GM23338 (cell line): Measurements from ENCODE around the gene ZYG11B. TPM values are rescaled to one million over a fixed set of nuclear protein-coding genes. Genes with fewer than 3 reads are reported as not detected.

Experiments used
- ATAC-seq: fragments of 200-7000 bp; cut with Tn5 transposase; 3 replicates; pipeline ENCODE4 v1.9.1; 2020
- DNase-seq: peaks from one replicate; pipeline ENCODE4 v3.0.0-alpha.2; 2015; ENCODE audit warnings: low spot score
- H2AFZ ChIP-seq: fragments of 200-600 bp; sonication (generic); 2 replicates; pipeline ENCODE4 v1.8.0; 2016; ENCODE audit warnings: antibody characterized with exemption, mild to moderate bottlenecking, moderate library complexity
- H3F3A ChIP-seq: fragments of 200-600 bp; sonication (generic); replicated peaks from 2 replicates; pipeline ENCODE4 v1.8.0; 2017; ENCODE audit warnings: antibody characterized with exemption, mixed run types, low read depth
- H3K27ac ChIP-seq: fragments of 200-600 bp; sonication (generic); 2 replicates; pipeline ENCODE4 v1.6.1; 2016; ENCODE audit warnings: low read depth
- H3K27me3 ChIP-seq: fragments of 200-600 bp; sonication (generic); 2 replicates; pipeline ENCODE4 v1.8.0; 2016; ENCODE audit warnings: mild to moderate bottlenecking, mixed run types, moderate library complexity; ENCODE audit not compliant: insufficient read depth
- H3K36me3 ChIP-seq: fragments of 200-600 bp; sonication (generic); 2 replicates; pipeline ENCODE4 v1.8.0; 2016; ENCODE audit warnings: mild to moderate bottlenecking; ENCODE audit not compliant: insufficient read depth
- H3K4me1 ChIP-seq: fragments of 200-600 bp; sonication (generic); 2 replicates; pipeline ENCODE4 v1.8.0; 2016; ENCODE audit warnings: mild to moderate bottlenecking, moderate library complexity; ENCODE audit not compliant: insufficient read depth
- H3K4me2 ChIP-seq: fragments of 200-600 bp; sonication (generic); 2 replicates; pipeline ENCODE4 v1.7.1; 2017; ENCODE audit warnings: mixed run types
- H3K4me3 ChIP-seq: fragments of 200-600 bp; sonication (generic); 2 replicates; pipeline ENCODE4 v1.6.1; 2016; ENCODE audit warnings: mixed run types
- H3K79me2 ChIP-seq: fragments of 200-600 bp; sonication (generic); replicated peaks from 2 replicates; pipeline ENCODE4 v1.8.0; 2017; ENCODE audit warnings: mild to moderate bottlenecking; ENCODE audit not compliant: insufficient read depth
- H3K9me2 ChIP-seq: fragments of 200-600 bp; sonication (generic); 2 replicates; pipeline ENCODE4 v1.8.0; 2017; ENCODE audit not compliant: insufficient read depth
- H4K20me1 ChIP-seq: fragments of 200-600 bp; sonication (generic); replicated peaks from 2 replicates; pipeline ENCODE4 v1.8.0; 2017; ENCODE audit warnings: mild to moderate bottlenecking; ENCODE audit not compliant: insufficient read depth
- H3K27ac Mint-ChIP-seq: 2 replicates; pipeline ENCODE4 v1.8.0; 2020; ENCODE audit warnings: inconsistent platforms, mild to moderate bottlenecking, moderate library complexity, mixed read lengths
- H3K27me3 Mint-ChIP-seq: 3 replicates; pipeline ENCODE4 v1.8.0; 2022; ENCODE audit warnings: low read depth, mild to moderate bottlenecking, moderate library complexity, mixed read lengths, inconsistent platforms; ENCODE audit not compliant: insufficient read depth, poor library complexity
- H3K36me3 Mint-ChIP-seq: 3 replicates; pipeline ENCODE4 v1.8.0; 2021; ENCODE audit warnings: low read depth, mild to moderate bottlenecking, inconsistent platforms, moderate library complexity, mixed read lengths
- H3K4me1 Mint-ChIP-seq: 3 replicates; pipeline ENCODE4 v1.8.0; 2020; ENCODE audit warnings: mild to moderate bottlenecking, inconsistent platforms, mixed read lengths
- H3K4me3 Mint-ChIP-seq: 3 replicates; pipeline ENCODE4 v1.8.0; 2021; ENCODE audit warnings: moderate library complexity, mild to moderate bottlenecking, inconsistent platforms, mixed read lengths
- H3K9me3 Mint-ChIP-seq: 3 replicates; pipeline ENCODE4 v1.8.0; 2020; ENCODE audit warnings: moderate library complexity, mild to moderate bottlenecking, inconsistent platforms, mixed read lengths
- EZH2phosphoT487 ChIP-seq: fragments of 200-600 bp; sonication (generic); IDR thresholded peaks from one replicate; pipeline ENCODE4 v1.8.1; 2018; ENCODE audit warnings: antibody characterized with exemption; ENCODE audit not compliant: unreplicated experiment
- JUNB ChIP-seq: IDR thresholded peaks from one replicate; pipeline ENCODE4 v1.6.1; 2016; ENCODE audit warnings: antibody characterized with exemption; ENCODE audit not compliant: unreplicated experiment
- NANOG ChIP-seq: IDR thresholded peaks from 2 replicates; pipeline ENCODE4 v1.6.1; 2016; ENCODE audit warnings: antibody characterized with exemption, borderline replicate concordance
- POLR2AphosphoS5 ChIP-seq: IDR thresholded peaks from 2 replicates; pipeline ENCODE4 v1.6.1; 2016; ENCODE audit warnings: antibody characterized with exemption, low read depth
- REST ChIP-seq: IDR thresholded peaks from one replicate; pipeline ENCODE4 v1.6.1; 2018; ENCODE audit warnings: antibody characterized with exemption; ENCODE audit not compliant: unreplicated experiment
- STAT1 ChIP-seq: IDR thresholded peaks from one replicate; pipeline ENCODE4 v1.6.1; 2016; ENCODE audit warnings: antibody characterized with exemption; ENCODE audit not compliant: unreplicated experiment
- ZNF114 ChIP-seq: fragments of 250-450 bp; sonication (Bioruptor Pico); IDR thresholded peaks from 2 replicates; pipeline ENCODE4 v1.5.0; 2020; ENCODE audit warnings: mild to moderate bottlenecking, moderate library complexity
- ZNF331 ChIP-seq: fragments of 250-450 bp; sonication (Bioruptor Pico); IDR thresholded peaks from 2 replicates; pipeline ENCODE4 v1.5.0; 2020; ENCODE audit warnings: low read depth, mild to moderate bottlenecking, moderate library complexity
- polyA plus RNA-seq: library from polyadenylated mRNA; unstranded; fragments of >200 nt; fragmentation: Nextera tagmentation; extraction: Ambion mirVana; gene quantifications from 2 replicates; pipeline ENCODE4 v1.2.1, GENCODE V29; 2016
- total RNA-seq: library from RNA; depleted of rRNA; stranded (reverse); fragments of >200 nt; shearing (Covaris generic); gene quantifications from 2 replicates; pipeline ENCODE4 v1.2.3, GENCODE V29; 2014

ZYG11B gene
- total and polyA plus RNA-seq, 2 experiments from 2014 or later, result 7.8 to 42.3 TPM

GRCh38 chr1:52679498-52679897 lies 46.8 kb upstream of the ZYG11B start:
- TF ChIP-seq STAT1, result no peak
- no peak for TF ChIP-seq ZNF114 (CRISPR knock-in tag)

GRCh38 chr1:52680353-52680752 lies 45.9 kb upstream of the ZYG11B start:
- H3K27ac ChIP-seq, result no peak overlapping the region
- no peak overlapping the region for H2AFZ ChIP-seq
- no peak for DNase-seq
- TF ChIP-seq ZNF331 (CRISPR knock-in tag) (no peak), REST (no peak), JUNB (no peak), EZH2phosphoT487 (no peak), NANOG (no peak), POLR2AphosphoS5 (no peak)
- H3F3A ChIP-seq, result no peaks in the 10 kb centered on the region
- H4K20me1 ChIP-seq, result no peaks in the 10 kb centered on the region; the same call in none of the 2 replicates
- H3K9me2 ChIP-seq, result no peaks in the 10 kb centered on the region
- H3K36me3 Mint-ChIP-seq, result peaks cover 10% of the 10 kb centered on the region; the same call in 2 of the 3 replicates
- H3K79me2 ChIP-seq, result 0 out of 2 replicates have a peak, but pooled peaks cover under 1% of the 10 kb centered on the region
- peaks cover 19% of the 10 kb centered on the region for H3K4me1 Mint-ChIP-seq
- H3K4me1 ChIP-seq, result no peaks in the 10 kb centered on the region; the same call in 1 of the 2 replicates
- H3K4me2 ChIP-seq, result no peak overlapping the region
- no peak for ATAC-seq
- peaks cover 8% of the 10 kb centered on the region for H3K27me3 Mint-ChIP-seq
- no peaks in the 10 kb centered on the region for H3K36me3 ChIP-seq
- no peaks in the 10 kb centered on the region for H3K27me3 ChIP-seq
- H3K27ac Mint-ChIP-seq, result no peak overlapping the region; the same call in 1 of the 2 replicates
- H3K4me3 ChIP-seq, result no peak overlapping the region
- no peak overlapping the region for H3K4me3 Mint-ChIP-seq
- H3K9me3 Mint-ChIP-seq, result no peaks in the 10 kb centered on the region; the same call in 2 of the 3 replicates

More at GRCh38 chr1:52679498-52679897, 46.8 kb upstream of the ZYG11B start:
- no peaks in the 10 kb centered on the region for H3K36me3 ChIP-seq
- Mint-ChIP-seq H3K4me1 (peaks cover 24% of the 10 kb centered on the region), H3K4me3 (no peak overlapping the region), H3K27me3 (peaks cover 8% of the 10 kb centered on the region), H3K36me3 (peaks cover 4% of the 10 kb centered on the region; the same call in 2 of the 3 replicates), H3K9me3 (no peaks in the 10 kb centered on the region), H3K27ac (0 out of 2 replicates have a peak overlapping the region, but pooled peaks have one; percentile 54)
- no peaks in the 10 kb centered on the region for H3K27me3 ChIP-seq
- 0 out of 2 replicates have a peak overlapping the region, but pooled peaks have one; percentile 39 for H3K27ac ChIP-seq
- no peak overlapping the region for H2AFZ ChIP-seq
- DNase-seq (no peak), ATAC-seq (no peak)
- no peaks in the 10 kb centered on the region; the same call in 1 of the 2 replicates for H3K4me1 ChIP-seq
- no peaks in the 10 kb centered on the region for H3K9me2 ChIP-seq
- H3K4me2 ChIP-seq, result no peak overlapping the region
- no peaks in the 10 kb centered on the region; the same call in none of the 2 replicates for H4K20me1 ChIP-seq
- H3F3A ChIP-seq, result no peaks in the 10 kb centered on the region
- H3K4me3 ChIP-seq, result no peak overlapping the region
- no peaks in the 10 kb centered on the region for H3K79me2 ChIP-seq
